SK-N-SH (cell line): Measurements from ENCODE around the gene PACSIN1. TPM values are rescaled to one million over a fixed set of nuclear protein-coding genes. Genes with fewer than 3 reads are reported as not detected.

Source experiments
- CTCF ChIA-PET: fragments of 300-600, 350-600 bp; formaldehyde crosslinking; extraction: SDS; loops from one replicate; lab custom pipeline; 2021; lab: Yijun Ruan, JAX
- POLR2A ChIA-PET: fragments of 350-600 bp; sonication (Branson Sonifier 250); formaldehyde crosslinking; extraction: SDS; loops from one replicate; lab custom pipeline; 2020; ENCODE audit warnings: antibody characterized with exemption, inconsistent platforms; lab: Yijun Ruan, JAX
- DNase-seq: peaks from one replicate; pipeline ENCODE4 v3.0.0; 2012
- H2AFZ ChIP-seq: fragments of 200-600 bp; sonication (generic); 2 replicates; pipeline ENCODE4 v1.8.1; 2016; ENCODE audit warnings: antibody characterized with exemption, mild to moderate bottlenecking, low read depth
- H3F3A ChIP-seq: fragments of 200-600 bp; sonication (generic); replicated peaks from 2 replicates; pipeline ENCODE3; 2016; ENCODE audit warnings: antibody characterized with exemption, mild to moderate bottlenecking; ENCODE audit not compliant: insufficient read depth
- H3K27ac ChIP-seq, 2 experiments: fragments of 200-500 bp in 1 of 2; fragments of 200-600 bp in 1 of 2; sonication (Bioruptor generic) in 1 of 2; sonication (generic), shearing (Covaris generic) in 1 of 2; 2 replicates each; pipeline versions ENCODE4 v1.5.1 to v1.6.1; 2014 to 2016; ENCODE audit warnings: low read depth in 2 of 2, inconsistent platforms in 1 of 2, low read length in 1 of 2, mild to moderate bottlenecking in 1 of 2, mixed read lengths in 1 of 2
- H3K27me3 ChIP-seq: fragments of 200-600 bp; sonication (generic), shearing (Covaris generic); 2 replicates; pipeline ENCODE4 v1.6.1; 2016; ENCODE audit warnings: mixed run types; ENCODE audit not compliant: insufficient read depth
- H3K36me3 ChIP-seq, 2 experiments: fragments of 200-500 bp in 1 of 2; fragments of 200-600 bp in 1 of 2; sonication (Bioruptor generic) in 1 of 2; sonication (generic) in 1 of 2; replicated peaks in 1 of 2; 2 replicates each; pipeline versions ENCODE3 to v1.5.1; 2014 to 2016; ENCODE audit warnings: low read length in 1 of 2, mild to moderate bottlenecking in 1 of 2; ENCODE audit not compliant: insufficient read depth in 2 of 2, control insufficient read depth in 1 of 2
- H3K4me1 ChIP-seq, 2 experiments: fragments of 200-500 bp in 1 of 2; fragments of 200-600 bp in 1 of 2; sonication (Bioruptor generic) in 1 of 2; sonication (generic), shearing (Covaris generic) in 1 of 2; 2 replicates each; pipeline versions ENCODE4 v1.5.1 to v1.6.1; 2014 to 2016; ENCODE audit warnings: low read depth in 1 of 2, low read length in 1 of 2, mixed run types in 1 of 2; ENCODE audit not compliant: insufficient read depth in 2 of 2, control insufficient read depth in 1 of 2
- H3K4me2 ChIP-seq: fragments of 200-600 bp; sonication (generic), shearing (Covaris generic); 2 replicates; pipeline ENCODE4 v1.6.1; 2017; ENCODE audit warnings: mixed run types
- H3K4me3 ChIP-seq, 2 experiments: fragments of 200-500 bp in 1 of 2; fragments of 200-600 bp in 1 of 2; sonication (Bioruptor generic) in 1 of 2; sonication (generic), shearing (Covaris generic) in 1 of 2; 2 replicates each; pipeline versions ENCODE4 v1.5.1 to v1.8.1; 2014 to 2016; ENCODE audit warnings: low read depth in 2 of 2, inconsistent platforms in 1 of 2, low read length in 1 of 2, mild to moderate bottlenecking in 1 of 2, mixed read lengths in 1 of 2, moderate library complexity in 1 of 2
- H3K79me2 ChIP-seq: fragments of 200-600 bp; sonication (generic); 2 replicates; pipeline ENCODE4 v1.8.1; 2017; ENCODE audit warnings: mild to moderate bottlenecking; ENCODE audit not compliant: insufficient read depth
- H3K9ac ChIP-seq: fragments of 200-600 bp; sonication (generic); 2 replicates; pipeline ENCODE4 v1.6.1; 2017; ENCODE audit warnings: mixed run types
- H3K9me2 ChIP-seq: fragments of 200-600 bp; sonication (generic); 2 replicates; pipeline ENCODE4 v1.6.1; 2017; ENCODE audit warnings: mixed run types
- H3K9me3 ChIP-seq: fragments of 200-600 bp; sonication (generic); 2 replicates; pipeline ENCODE4 v1.6.1; 2017; ENCODE audit warnings: mixed run types, mild to moderate bottlenecking, moderate library complexity
- H4K20me1 ChIP-seq: fragments of 200-600 bp; sonication (generic); 2 replicates; pipeline ENCODE4 v1.6.1; 2017; ENCODE audit warnings: mild to moderate bottlenecking, mixed run types; ENCODE audit not compliant: insufficient read depth
- CHD2 ChIP-seq: fragments of 150-350 bp; IDR thresholded peaks from 2 replicates; pipeline ENCODE4 v1.6.1; 2018; ENCODE audit warnings: low read length; ENCODE audit not compliant: partially characterized antibody
- CTCF ChIP-seq: fragments of 200-600 bp; sonication (generic); IDR thresholded peaks from 2 replicates; pipeline ENCODE4 v1.6.1; 2017; ENCODE audit warnings: antibody characterized with exemption, mild to moderate bottlenecking, moderate library complexity
- ELF1 ChIP-seq: IDR thresholded peaks from 2 replicates; pipeline ENCODE4 v1.4.0; 2012
- EP300 ChIP-seq, 2 experiments: IDR thresholded peaks; 2 replicates each; pipeline versions ENCODE4 v1.4.0 to v1.6.1; 2012; ENCODE audit warnings: borderline replicate concordance in 1 of 2, low read depth in 1 of 2, low read length in 1 of 2
- FOSL2 ChIP-seq: IDR thresholded peaks from 2 replicates; pipeline ENCODE4 v1.4.0; 2012; ENCODE audit warnings: low read depth, mild to moderate bottlenecking, moderate library complexity, borderline replicate concordance
- GATA2 ChIP-seq: sonication (generic); formaldehyde crosslinking; IDR thresholded peaks from 2 replicates; pipeline ENCODE4 v1.5.0; 2020; ENCODE audit warnings: mild to moderate bottlenecking, missing genetic modification reagents
- IRF3 ChIP-seq: fragments of 150-350 bp; IDR thresholded peaks from 2 replicates; pipeline ENCODE4 v1.6.1; 2016; ENCODE audit warnings: mild to moderate bottlenecking, low read depth, low read length
- MAX ChIP-seq: IDR thresholded peaks from 2 replicates; pipeline ENCODE4 v1.4.0; 2012; ENCODE audit warnings: low read depth
- MEF2A ChIP-seq: IDR thresholded peaks from 2 replicates; pipeline ENCODE4 v1.4.0; 2012; ENCODE audit warnings: low read depth, borderline replicate concordance
- MXI1 ChIP-seq: IDR thresholded peaks from 2 replicates; pipeline ENCODE4 v1.6.1; 2012; ENCODE audit warnings: mild to moderate bottlenecking, low read depth, low read length, improper control_type of control experiment
- NFIC ChIP-seq: IDR thresholded peaks from 2 replicates; pipeline ENCODE4 v1.4.0; 2012; ENCODE audit warnings: borderline replicate concordance
- NRF1 ChIP-seq: IDR thresholded peaks from 2 replicates; pipeline ENCODE4 v1.6.1; 2012; ENCODE audit warnings: low read depth, mild to moderate bottlenecking, low read length
- POLR2AphosphoS5 ChIP-seq: IDR thresholded peaks from 2 replicates; pipeline ENCODE4 v1.6.1; 2012; ENCODE audit warnings: low read depth, low read length
- RAD21 ChIP-seq: IDR thresholded peaks from 2 replicates; pipeline ENCODE4 v1.6.1; 2012; ENCODE audit warnings: mild to moderate bottlenecking, low read length
- RCOR1 ChIP-seq: fragments of 150-350 bp; IDR thresholded peaks from 2 replicates; pipeline ENCODE4 v1.6.1; 2017; ENCODE audit warnings: antibody characterized with exemption, low read length
- RFX5 ChIP-seq: IDR thresholded peaks from 2 replicates; pipeline ENCODE4 v1.6.1; 2012; ENCODE audit warnings: mild to moderate bottlenecking, improper control_type of control experiment, low read length
- RXRA ChIP-seq: IDR thresholded peaks from 2 replicates; pipeline ENCODE4 v1.4.0; 2012; ENCODE audit warnings: low read depth, mild to moderate bottlenecking, borderline replicate concordance
- TAF1 ChIP-seq: IDR thresholded peaks from 2 replicates; pipeline ENCODE4 v1.6.1; 2012; ENCODE audit warnings: low read depth, mild to moderate bottlenecking, low read length, moderate library complexity, borderline replicate concordance
- TCF12 ChIP-seq: IDR thresholded peaks from 2 replicates; pipeline ENCODE4 v1.4.0; 2012
- YY1 ChIP-seq: IDR thresholded peaks from 2 replicates; pipeline ENCODE4 v1.4.0; 2012; ENCODE audit warnings: low read depth, mild to moderate bottlenecking
- WGBS: methylation state at CpG from one replicate; pipeline ENCODE4 v1.1.6; 2017; ENCODE audit warnings: low lambda C conversion rate; 5-methylcytosine and 5-hydroxymethylcytosine counted together
- polyA plus RNA-seq, 3 experiments: library from polyadenylated mRNA; depleted of rRNA; stranded (reverse); fragments of >200 nt; gene quantifications; 2 replicates each; pipeline ENCODE4 v1.2.3, GENCODE V29; 2012
- TF ChIP-seq, protein P1 (sequence below): IDR thresholded peaks from 2 replicates; pipeline ENCODE4; 2012
- TF ChIP-seq, protein P2 (sequence below): IDR thresholded peaks from 2 replicates; pipeline ENCODE4 v1.4.0; 2012; ENCODE audit warnings: low read depth, borderline replicate concordance

PACSIN1 gene
- polyA plus RNA-seq, 1 of the 3 experiments (the other 2 are of a cell fraction), result 0.05 TPM

- CTCF ChIA-PET, result interaction anchor here (0.8 to 2.9 kb wide), 6 partner anchors 8 to 288 kb away, joined by 3 to 11 read pairs (median 3); no protein-coding TSS in a partner anchor
- TF ChIP-seq CHD2 (no peak), NFIC (no peak), IRF3 (no peak), RCOR1 (no peak), RXRA (no peak), GATA2 (CRISPR knock-in tag) (no peak), FOSL2 (no peak), MXI1 (no peak), MAX (no peak), MEF2A (no peak), POLR2AphosphoS5 (no peak), NRF1 (no peak)
- TF ChIP-seq, protein P1, sequence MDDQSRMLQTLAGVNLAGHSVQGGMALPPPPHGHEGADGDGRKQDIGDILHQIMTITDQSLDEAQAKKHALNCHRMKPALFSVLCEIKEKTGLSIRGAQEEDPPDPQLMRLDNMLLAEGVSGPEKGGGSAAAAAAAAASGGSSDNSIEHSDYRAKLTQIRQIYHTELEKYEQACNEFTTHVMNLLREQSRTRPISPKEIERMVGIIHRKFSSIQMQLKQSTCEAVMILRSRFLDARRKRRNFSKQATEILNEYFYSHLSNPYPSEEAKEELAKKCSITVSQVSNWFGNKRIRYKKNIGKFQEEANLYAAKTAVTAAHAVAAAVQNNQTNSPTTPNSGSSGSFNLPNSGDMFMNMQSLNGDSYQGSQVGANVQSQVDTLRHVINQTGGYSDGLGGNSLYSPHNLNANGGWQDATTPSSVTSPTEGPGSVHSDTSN, result no peak
- TF ChIP-seq, all 33 proteins: peak for 0
Measured at GRCh38 chr6:34536959-34537848, 71.3 kb downstream of the PACSIN1 start.

GRCh38 chr6:34537922-34538550, 72.2 kb downstream of the PACSIN1 start:
- H3K4me2 ChIP-seq, result no peak overlapping the region
- no peaks in the 10 kb centered on the region for H3K79me2 ChIP-seq
- H3K4me1 ChIP-seq, result peaks cover 0 to 17% of the 10 kb centered on the region in 2 experiments; a peak in 1 of 4 replicates
- H3K9me2 ChIP-seq, result no peaks in the 10 kb centered on the region
- H3K4me3 ChIP-seq, result no peak overlapping the region
- DNase-seq, result no peak
- H3K27me3 ChIP-seq, result no peaks in the 10 kb centered on the region
- no peak overlapping the region for H3K9ac ChIP-seq
- H3K36me3 ChIP-seq, result no peaks in the 10 kb centered on the region
- no peaks in the 10 kb centered on the region for H3K9me3 ChIP-seq
- ChIA-PET POLR2A (no interaction called here), CTCF (interaction anchor here (1.2 kb wide), 1 partner anchor 78 kb away, joined by 3 read pairs; no protein-coding TSS in a partner anchor)
- no peaks in the 10 kb centered on the region for H4K20me1 ChIP-seq
- no peak overlapping the region for H3K27ac ChIP-seq
- no peaks in the 10 kb centered on the region for H3F3A ChIP-seq
- H2AFZ ChIP-seq, result no peak overlapping the region
- WGBS, result 91% methylated on average over 16 of the region's 19 CpGs
- no peak for TF ChIP-seq RAD21
- no peak for TF ChIP-seq ELF1
- TF ChIP-seq TCF12, result no peak
- TF ChIP-seq CHD2, result no peak
- TF ChIP-seq RXRA, result no peak
- no peak for TF ChIP-seq RCOR1
- TF ChIP-seq EP300 (IDR thresholded peaks at IDR 0.05; ENCODE audit: borderline replicate concordance in 1 of 2, low read depth in 1 of 2, low read length in 1 of 2), result no peak
- TF ChIP-seq YY1, result no peak
- no peak for TF ChIP-seq NRF1
- no peak for TF ChIP-seq CTCF
- no peak for TF ChIP-seq TAF1
- no peak for TF ChIP-seq NFIC
- no peak for TF ChIP-seq RFX5
- TF ChIP-seq, protein P2, sequence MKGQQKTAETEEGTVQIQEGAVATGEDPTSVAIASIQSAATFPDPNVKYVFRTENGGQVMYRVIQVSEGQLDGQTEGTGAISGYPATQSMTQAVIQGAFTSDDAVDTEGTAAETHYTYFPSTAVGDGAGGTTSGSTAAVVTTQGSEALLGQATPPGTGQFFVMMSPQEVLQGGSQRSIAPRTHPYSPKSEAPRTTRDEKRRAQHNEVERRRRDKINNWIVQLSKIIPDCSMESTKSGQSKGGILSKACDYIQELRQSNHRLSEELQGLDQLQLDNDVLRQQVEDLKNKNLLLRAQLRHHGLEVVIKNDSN, result no peak

More at GRCh38 chr6:34536959-34537848, 71.3 kb downstream of the PACSIN1 start:
- Histone ChIP-seq H3K36me3 (no peaks in the 10 kb centered on the region), H3K27ac (no peak overlapping the region), H3F3A (no peaks in the 10 kb centered on the region), H3K9ac (no peak overlapping the region), H3K9me3 (no peaks in the 10 kb centered on the region), H3K27me3 (no peaks in the 10 kb centered on the region), H3K79me2 (no peaks in the 10 kb centered on the region), H3K4me3 (no peak overlapping the region), H3K4me2 (no peak overlapping the region), H3K4me1 (peaks cover 0 to 17% of the 10 kb centered on the region in 2 experiments; a peak in 1 of 4 replicates), H4K20me1 (no peaks in the 10 kb centered on the region), H3K9me2 (no peaks in the 10 kb centered on the region), H2AFZ (no peak overlapping the region)
- no peak for DNase-seq
- WGBS, result 84% methylated on average over 14 of the region's 15 CpGs
- POLR2A ChIA-PET, result interaction anchor here (1.0 kb wide), 1 partner anchor 71 kb away, joined by 3 read pairs; the partner anchor contains the start of gene PACSIN1
